ENCODE data around the gene VTI1A.

The VTI1A gene

DNA sequence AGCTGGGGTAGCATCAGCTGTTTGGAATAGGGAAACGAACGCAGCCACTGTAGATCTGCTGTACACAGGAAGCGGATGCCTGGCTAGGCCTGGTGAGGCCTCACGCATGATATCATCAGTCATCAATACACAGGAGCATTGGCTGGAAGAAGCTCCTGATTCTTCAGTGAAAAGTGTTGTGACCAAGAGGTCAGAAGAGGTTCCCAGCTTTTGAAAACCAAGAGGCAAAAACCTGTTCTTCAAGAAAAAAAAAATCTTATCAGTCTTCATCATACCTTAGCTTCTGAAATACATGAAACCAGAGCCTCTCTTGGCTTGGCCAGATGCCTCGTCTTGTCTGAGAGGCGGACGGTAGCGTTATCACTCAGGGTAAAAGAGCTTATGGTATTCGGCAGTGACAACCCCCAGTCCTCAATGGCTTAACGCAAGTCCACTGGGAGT is 363.7 kb downstream of the VTI1A start:
- CTCF ChIA-PET = no interaction called here
- Mint-ChIP-seq H3K4me1 (no peaks in the 10 kb centered on the region), H3K27ac (no peak overlapping the region), H3K9me3 (no peaks in the 10 kb centered on the region), H3K36me3 (no peaks in the 10 kb centered on the region), H3K27me3 (no peaks in the 10 kb centered on the region), H3K4me3 (no peak overlapping the region)
- no peak for DNase-seq

DNA sequence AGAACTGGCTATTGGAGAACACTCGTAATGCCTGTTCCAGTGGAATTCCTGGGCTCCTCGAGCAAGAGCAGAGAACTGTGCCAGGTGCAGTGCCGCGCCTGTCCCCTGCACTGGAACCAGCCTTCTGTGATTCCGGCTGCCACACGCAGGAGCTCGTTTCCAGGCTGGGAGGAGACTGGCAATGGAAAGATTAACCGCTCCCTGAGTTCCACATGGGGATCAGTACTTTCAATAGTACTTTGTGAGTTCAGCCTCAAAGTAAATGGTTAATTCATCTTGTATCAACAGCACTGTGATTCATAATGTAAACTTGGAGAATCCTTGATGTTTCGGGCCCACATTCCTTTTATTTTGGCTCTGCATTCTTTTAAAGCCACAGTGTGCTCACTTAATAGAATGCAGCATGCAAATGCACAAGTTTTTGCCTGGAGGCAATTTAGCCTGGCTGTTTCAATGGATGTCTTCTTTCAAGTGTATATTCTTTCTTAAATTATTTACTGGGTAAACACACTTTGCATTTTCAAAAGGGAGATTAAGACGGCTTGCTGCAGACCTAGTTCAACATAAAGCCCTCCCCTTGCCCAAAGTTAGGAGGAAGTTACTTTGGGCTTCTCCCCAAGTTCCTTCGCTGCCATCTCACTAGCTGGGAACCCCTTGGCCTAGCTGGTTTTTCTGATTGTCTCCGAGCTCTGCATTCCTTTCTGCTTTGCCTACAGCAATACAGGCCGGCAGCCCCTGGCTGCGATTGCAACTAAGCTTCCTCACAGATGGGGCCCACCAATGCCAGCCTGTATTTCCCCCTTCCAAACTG is 364.9 kb downstream of the VTI1A start:
- H3K9me3 Mint-ChIP-seq = no peaks in the 10 kb centered on the region
- peaks cover 2% of the 10 kb centered on the region for H3K36me3 Mint-ChIP-seq
- H3K27ac Mint-ChIP-seq = no peak overlapping the region
- no peaks in the 10 kb centered on the region for H3K4me1 Mint-ChIP-seq
- CTCF ChIA-PET = no interaction called here
- no peak for DNase-seq
- no peak overlapping the region for H3K4me3 Mint-ChIP-seq
- H3K27me3 Mint-ChIP-seq = no peaks in the 10 kb centered on the region

DNA sequence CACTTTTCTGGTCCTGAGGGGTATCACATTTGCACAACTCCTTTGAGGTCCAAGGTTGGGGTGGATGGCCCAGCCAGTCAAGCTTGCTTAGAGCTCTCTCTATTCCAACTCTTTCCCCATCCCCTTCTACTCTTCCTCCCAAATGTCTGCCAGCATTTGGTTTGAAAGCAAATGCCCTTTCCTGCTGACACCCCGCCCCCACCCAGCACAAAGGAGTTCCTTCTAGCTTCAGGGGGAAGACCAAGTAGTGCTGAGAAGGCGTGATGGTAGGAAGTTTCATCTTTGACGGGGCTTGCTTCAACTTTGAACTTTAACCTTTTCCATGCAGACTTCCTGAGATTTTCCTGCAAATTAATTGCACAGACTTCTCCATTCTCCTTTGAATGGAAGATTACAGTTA is 365.6 kb downstream of the VTI1A start:
- CTCF ChIA-PET = no interaction called here
- H3K4me1 Mint-ChIP-seq = no peaks in the 10 kb centered on the region
- no peaks in the 10 kb centered on the region for H3K27me3 Mint-ChIP-seq
- H3K9me3 Mint-ChIP-seq = no peaks in the 10 kb centered on the region
- DNase-seq = no peak
- no peak overlapping the region for H3K27ac Mint-ChIP-seq
- H3K4me3 Mint-ChIP-seq = no peak overlapping the region
- peaks cover 2% of the 10 kb centered on the region for H3K36me3 Mint-ChIP-seq

DNA sequence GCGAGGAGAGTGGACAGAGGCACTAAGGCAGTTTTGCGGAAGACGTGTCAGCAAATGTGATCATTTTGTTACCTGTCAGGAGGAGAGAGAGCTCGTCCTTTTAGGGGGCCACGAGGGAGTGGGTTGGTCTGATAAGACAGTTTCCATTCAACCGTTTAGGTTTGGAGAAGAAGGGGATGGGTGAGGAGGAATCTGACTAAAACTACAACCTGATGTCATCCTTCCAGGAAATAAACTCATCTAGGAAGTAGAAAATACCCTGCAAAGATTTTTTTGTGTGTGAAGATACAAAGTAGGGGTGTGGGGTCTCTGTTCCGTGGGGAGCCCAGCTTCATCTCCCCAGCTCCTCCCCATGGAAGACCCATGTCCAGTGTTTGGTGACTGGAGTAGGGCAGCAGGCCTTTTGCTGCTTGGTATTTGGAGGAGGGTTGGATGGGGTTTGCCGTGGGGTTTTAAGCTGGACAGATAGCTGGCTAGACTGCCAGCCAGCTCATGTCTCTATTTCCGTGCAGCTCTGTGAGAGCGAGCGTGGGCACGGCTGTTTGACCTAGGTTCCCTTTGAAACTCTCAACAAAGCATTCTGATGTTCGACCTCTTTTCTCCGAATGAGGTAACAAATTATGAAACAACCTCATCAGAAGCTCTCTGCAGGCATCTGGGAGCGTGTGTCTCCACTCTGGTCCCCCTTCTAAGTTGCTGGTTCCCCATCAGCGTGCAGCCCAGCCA is 367.0 kb downstream of the VTI1A start:
- H3K9me3 Mint-ChIP-seq = no peaks in the 10 kb centered on the region
- CTCF ChIA-PET = no interaction called here
- peaks cover 2% of the 10 kb centered on the region for H3K36me3 Mint-ChIP-seq
- no peak for DNase-seq
- H3K27me3 Mint-ChIP-seq = no peaks in the 10 kb centered on the region
- H3K4me3 Mint-ChIP-seq = no peak overlapping the region
- no peaks in the 10 kb centered on the region for H3K4me1 Mint-ChIP-seq
- H3K27ac Mint-ChIP-seq = no peak overlapping the region

DNA sequence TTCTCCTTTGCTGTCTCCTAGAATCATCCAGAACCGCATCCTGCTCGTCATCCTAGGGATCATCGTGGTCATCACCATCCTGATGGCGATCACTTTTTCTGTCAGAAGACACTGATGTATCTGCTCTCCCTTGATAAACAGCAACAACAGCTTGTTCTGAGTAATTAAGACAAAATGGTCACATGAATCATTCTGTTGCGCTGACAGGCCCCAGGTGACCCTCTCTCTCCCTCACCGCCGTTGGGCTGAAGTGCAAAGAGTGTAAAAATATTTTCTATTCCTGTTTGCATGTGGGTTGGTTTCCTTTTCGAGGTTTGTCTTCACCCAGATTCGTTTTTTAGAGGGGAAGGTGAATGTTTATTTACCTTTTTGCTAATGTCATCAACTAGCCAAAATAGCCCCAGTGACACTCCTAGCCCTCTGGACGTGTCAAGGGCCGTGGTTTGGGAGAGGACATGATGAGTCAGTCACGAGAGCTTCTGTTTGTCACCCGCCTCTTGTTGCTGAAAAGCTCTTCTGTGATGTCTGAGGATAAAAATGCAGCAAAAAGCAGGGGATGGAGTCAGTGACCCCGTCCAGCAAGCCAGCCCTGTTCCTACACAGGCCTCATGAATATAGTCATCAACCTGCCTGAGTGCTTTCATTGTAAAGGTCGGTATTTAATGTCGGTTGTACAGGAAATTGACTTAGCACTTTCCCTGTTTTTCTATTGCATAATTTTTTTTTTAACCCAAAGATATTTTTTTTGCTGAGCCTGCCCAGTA is 368.4 kb downstream of the VTI1A start:
- CTCF ChIA-PET = no interaction called here
- Mint-ChIP-seq H3K27ac (no peak overlapping the region), H3K36me3 (peaks cover 2% of the 10 kb centered on the region), H3K27me3 (no peaks in the 10 kb centered on the region), H3K4me1 (no peaks in the 10 kb centered on the region), H3K4me3 (no peak overlapping the region), H3K9me3 (no peaks in the 10 kb centered on the region)
- no peak for DNase-seq

DNA sequence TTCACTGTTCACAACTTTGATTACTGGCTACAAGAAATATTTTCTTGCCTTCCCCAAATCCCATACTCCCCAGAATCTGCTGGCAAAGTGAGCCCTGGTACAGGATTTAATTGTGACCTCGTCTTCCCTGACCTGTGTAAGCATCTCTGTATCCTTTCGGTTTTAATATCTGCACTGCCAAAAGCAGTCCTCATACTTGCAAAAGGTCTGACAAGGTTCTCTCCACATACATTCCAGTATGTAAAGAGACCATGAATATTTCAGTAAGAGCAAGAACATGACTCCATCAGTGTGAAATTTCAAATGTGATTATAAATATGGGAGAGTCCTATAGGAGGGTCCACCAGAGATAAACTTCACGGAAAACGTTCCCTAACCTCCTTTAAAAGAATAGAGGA is 369.0 kb downstream of the VTI1A start:
- no peak overlapping the region for H3K27ac Mint-ChIP-seq
- no peak overlapping the region for H3K4me3 Mint-ChIP-seq
- no peaks in the 10 kb centered on the region for H3K27me3 Mint-ChIP-seq
- no peaks in the 10 kb centered on the region for H3K9me3 Mint-ChIP-seq
- H3K4me1 Mint-ChIP-seq = no peaks in the 10 kb centered on the region
- CTCF ChIA-PET = no interaction called here
- no peak for DNase-seq
- peaks cover 2% of the 10 kb centered on the region for H3K36me3 Mint-ChIP-seq

DNA sequence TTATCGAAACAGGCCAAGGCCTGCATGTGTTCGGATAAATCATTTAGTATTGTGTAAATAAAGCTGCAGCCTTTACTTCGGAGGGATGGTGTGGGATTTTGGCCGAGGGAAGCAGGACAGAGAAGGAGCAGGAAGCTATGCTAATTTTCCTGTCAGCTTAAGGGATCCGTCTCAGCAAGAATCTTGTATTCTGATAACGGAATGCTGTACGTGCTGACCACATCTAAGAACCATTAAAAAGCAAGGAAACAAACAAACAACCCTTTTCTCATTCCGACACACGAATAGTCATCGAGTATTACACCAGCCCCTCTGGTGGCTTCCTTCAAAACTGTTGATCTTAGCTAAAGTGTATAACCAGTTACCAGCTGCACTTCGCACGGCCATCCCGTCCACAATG is 369.9 kb downstream of the VTI1A start:
- H3K27ac Mint-ChIP-seq = no peak overlapping the region
- H3K4me1 Mint-ChIP-seq = no peaks in the 10 kb centered on the region
- H3K36me3 Mint-ChIP-seq = peaks cover 2% of the 10 kb centered on the region
- no peaks in the 10 kb centered on the region for H3K9me3 Mint-ChIP-seq
- DNase-seq = no peak
- no peak overlapping the region for H3K4me3 Mint-ChIP-seq
- CTCF ChIA-PET = no interaction called here
- no peaks in the 10 kb centered on the region for H3K27me3 Mint-ChIP-seq

DNA sequence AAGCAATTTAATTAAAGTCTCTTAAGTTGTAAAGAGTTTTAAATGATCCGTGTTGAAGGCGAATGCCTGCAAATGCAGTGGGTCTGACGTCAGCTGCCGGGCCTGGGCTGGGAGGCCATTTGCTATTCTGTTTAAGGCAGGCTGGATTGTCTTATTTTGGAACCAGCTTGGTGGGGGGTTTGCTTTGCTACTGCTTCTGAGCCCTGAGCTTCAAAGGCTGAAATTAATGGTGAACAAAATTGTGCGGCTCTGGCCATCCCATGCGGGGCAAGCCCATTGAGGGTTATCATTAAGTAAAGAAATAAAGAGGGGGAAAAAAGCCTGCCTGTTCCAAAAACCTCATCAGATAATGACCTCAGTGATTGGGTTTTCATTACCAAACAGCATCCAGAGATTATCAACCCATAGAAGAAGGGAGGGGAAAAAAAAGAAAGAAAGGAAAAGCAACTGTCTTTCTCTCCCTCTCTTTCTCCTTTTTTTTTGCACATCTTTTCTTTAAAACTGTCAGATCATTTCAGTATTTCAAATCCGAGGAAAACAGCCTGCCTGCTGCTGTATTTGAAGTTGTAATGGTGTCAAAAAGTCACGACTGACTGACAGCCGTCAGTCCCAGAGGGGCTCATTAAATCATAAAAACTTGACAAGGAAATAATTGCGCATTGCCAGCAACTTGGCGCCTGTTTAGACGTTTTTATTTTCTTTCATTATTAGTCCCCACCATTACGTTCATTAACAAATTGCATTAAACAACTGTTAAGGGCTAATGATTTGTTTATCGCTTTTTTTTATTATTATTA is 371.2 kb downstream of the VTI1A start:
- Mint-ChIP-seq H3K9me3 (no peaks in the 10 kb centered on the region), H3K4me3 (no peak overlapping the region), H3K36me3 (peaks cover 2% of the 10 kb centered on the region), H3K4me1 (no peaks in the 10 kb centered on the region), H3K27me3 (no peaks in the 10 kb centered on the region), H3K27ac (no peak overlapping the region)
- CTCF ChIA-PET = no interaction called here
- DNase-seq = no peak

DNA sequence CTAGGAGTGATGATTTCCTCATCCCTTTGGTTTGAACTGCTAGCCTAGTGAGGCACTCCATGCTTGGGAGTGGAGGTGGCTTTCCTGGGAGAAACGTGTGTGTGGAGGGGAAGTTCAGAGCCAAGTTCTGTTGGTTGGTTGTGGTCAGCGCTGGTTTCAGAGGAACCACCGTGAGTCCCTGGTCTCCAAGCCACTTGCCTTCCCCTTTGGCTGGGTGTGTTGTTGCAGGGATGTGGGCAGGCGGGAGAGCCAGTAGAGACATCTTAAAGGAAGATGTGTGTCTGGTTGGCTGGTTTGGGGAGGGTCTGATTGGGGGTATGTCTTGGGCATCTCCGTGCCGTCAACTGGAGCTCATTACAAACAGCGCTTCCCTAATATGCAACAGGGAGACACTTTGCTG is 372.2 kb downstream of the VTI1A start:
- no peaks in the 10 kb centered on the region for H3K4me1 Mint-ChIP-seq
- H3K27me3 Mint-ChIP-seq = no peaks in the 10 kb centered on the region
- no peak for DNase-seq
- H3K4me3 Mint-ChIP-seq = no peak overlapping the region
- H3K27ac Mint-ChIP-seq = no peak overlapping the region
- CTCF ChIA-PET = no interaction called here
- H3K9me3 Mint-ChIP-seq = no peaks in the 10 kb centered on the region
- peaks cover 2% of the 10 kb centered on the region for H3K36me3 Mint-ChIP-seq

DNA sequence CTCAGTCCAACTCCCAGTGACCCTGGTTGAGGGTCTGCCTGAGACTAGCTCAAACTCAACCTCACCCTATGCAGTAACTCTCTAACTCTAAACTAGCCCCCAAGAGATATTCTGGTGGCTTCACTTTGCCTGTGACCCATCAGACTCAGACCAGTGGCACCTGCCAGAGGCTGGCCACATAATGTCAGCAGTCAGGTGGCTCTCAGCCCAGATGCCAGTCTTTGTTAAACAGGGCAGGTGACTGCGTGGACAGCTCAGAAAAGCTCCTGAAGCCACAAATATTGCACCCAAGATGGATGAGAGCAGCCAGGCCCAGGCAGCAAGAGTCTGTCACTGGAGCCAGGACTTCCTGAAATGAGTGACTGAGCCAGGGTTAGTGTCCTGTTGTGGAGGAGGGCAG is 373.3 kb downstream of the VTI1A start:
- Mint-ChIP-seq H3K9me3 (no peaks in the 10 kb centered on the region), H3K27ac (no peak overlapping the region), H3K36me3 (peaks cover 2% of the 10 kb centered on the region), H3K4me1 (no peaks in the 10 kb centered on the region), H3K27me3 (no peaks in the 10 kb centered on the region), H3K4me3 (no peak overlapping the region)
- DNase-seq = no peak
- CTCF ChIA-PET = no interaction called here

DNA sequence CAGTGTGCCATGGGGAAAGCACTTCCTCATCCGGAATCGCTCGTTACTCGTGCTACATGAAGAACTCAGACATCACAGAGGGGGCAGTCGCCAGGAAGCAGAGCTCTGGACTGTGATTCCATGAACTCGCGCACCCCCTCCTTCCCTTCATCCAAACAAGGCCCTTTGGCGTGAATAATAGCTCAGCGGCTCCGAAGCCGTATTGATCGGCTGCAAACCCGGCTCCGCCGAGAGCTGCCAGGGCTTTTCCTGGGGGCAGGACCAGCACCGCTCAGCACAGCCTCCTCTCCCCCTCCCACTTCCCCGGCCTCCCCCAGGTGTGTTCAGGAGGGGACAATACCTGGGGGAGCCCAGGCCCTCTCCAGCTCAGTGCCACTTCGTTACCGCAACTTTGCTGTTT is 374.0 kb downstream of the VTI1A start:
- Mint-ChIP-seq H3K27me3 (no peaks in the 10 kb centered on the region), H3K36me3 (peaks cover 1% of the 10 kb centered on the region), H3K4me1 (no peaks in the 10 kb centered on the region), H3K4me3 (no peak overlapping the region), H3K27ac (no peak overlapping the region), H3K9me3 (no peaks in the 10 kb centered on the region)
- DNase-seq = no peak
- CTCF ChIA-PET = no interaction called here

DNA sequence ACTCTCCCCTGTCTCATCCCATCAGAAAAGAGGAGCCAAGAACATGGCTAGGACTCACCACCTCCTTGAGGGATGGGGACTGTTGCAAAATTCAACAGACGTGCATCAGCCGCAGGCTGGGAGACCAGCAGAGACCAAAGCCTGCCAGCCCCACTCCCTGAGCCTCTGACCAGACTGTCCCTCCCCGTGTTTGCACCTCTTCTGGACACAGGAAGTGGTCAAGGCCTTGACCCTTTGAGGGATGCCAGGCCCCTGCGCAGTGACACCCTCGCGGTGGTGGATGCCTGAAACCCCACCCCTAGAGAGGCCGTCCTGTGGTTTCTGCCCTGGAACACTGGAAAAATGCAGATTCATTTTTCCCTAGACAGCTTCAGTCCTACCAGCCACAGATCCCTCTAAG is 374.6 kb downstream of the VTI1A start:
- Mint-ChIP-seq H3K27me3 (no peaks in the 10 kb centered on the region), H3K9me3 (no peaks in the 10 kb centered on the region)
- CTCF ChIA-PET = no interaction called here

DNA sequence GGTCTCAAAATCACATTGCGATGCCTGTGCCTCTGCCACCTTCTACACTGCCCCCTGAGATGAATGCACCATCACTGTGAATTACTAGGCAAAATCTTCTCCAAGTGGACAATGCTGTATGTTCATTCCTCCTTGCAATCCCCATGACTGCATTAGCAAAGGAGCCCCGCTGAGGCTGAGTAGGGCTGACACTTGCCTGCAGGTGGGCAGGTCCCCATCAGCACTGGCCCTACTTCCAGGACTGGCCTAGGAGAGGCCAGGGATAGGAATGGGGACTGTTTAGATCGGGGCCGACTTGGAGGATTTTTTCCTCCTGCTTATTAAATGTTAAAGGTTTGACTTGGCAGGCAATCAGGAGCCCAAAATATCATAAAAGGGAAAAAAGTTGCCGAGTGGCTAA is 376.0 kb downstream of the VTI1A start:
- CTCF ChIA-PET = no interaction called here
- Mint-ChIP-seq H3K36me3 (no peaks in the 10 kb centered on the region), H3K9me3 (no peaks in the 10 kb centered on the region), H3K27ac (no peak overlapping the region), H3K27me3 (no peaks in the 10 kb centered on the region), H3K4me3 (no peak overlapping the region), H3K4me1 (no peaks in the 10 kb centered on the region)
- no peak for DNase-seq

More for the DNA sequence above, 374.6 kb downstream of the VTI1A start:
- no peak overlapping the region for H3K4me3 Mint-ChIP-seq
- no peaks in the 10 kb centered on the region for H3K36me3 Mint-ChIP-seq
- no peak for DNase-seq
- no peaks in the 10 kb centered on the region for H3K4me1 Mint-ChIP-seq
- no peak overlapping the region for H3K27ac Mint-ChIP-seq

DNA sequence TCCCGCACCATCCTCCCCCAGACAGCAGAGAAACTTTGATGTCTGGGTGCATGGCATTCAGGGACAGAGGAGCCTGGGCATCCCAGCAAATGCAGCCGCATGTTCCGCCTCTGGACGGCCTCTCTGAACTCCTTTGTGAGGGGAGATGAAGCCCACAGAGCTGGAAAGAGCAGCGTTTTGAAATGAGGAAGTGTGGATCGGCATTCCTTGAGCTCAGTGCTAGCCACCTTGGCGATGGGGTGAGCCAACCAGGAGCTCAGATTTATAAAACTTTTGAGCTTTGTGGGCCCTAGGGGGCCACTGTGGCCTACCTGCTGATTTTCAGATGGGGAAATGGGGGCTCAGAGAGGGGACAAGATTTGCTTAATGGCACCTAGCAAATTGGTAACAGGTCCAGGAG is 376.6 kb downstream of the VTI1A start:
- CTCF ChIA-PET = no interaction called here
- DNase-seq = no peak
- no peaks in the 10 kb centered on the region for H3K9me3 Mint-ChIP-seq
- no peaks in the 10 kb centered on the region for H3K36me3 Mint-ChIP-seq
- no peak overlapping the region for H3K27ac Mint-ChIP-seq
- H3K27me3 Mint-ChIP-seq = no peaks in the 10 kb centered on the region
- no peak overlapping the region for H3K4me3 Mint-ChIP-seq
- H3K4me1 Mint-ChIP-seq = no peaks in the 10 kb centered on the region
